SHP77 treated with DMSO at 0.1 percent for 48 hours (cell line): ENCODE results near the gene KIAA0408.
"Not testable (repeated sequence)": the region's sequence is repeated elsewhere in the genome, so short reads cannot be mapped to it uniquely, and the experiment has no call there.

Source experiments
- DNase-seq: peaks from one replicate; lab custom pipeline; 2025; lab: John Stamatoyannopoulos, UW

Gene KIAA0408

DNA sequence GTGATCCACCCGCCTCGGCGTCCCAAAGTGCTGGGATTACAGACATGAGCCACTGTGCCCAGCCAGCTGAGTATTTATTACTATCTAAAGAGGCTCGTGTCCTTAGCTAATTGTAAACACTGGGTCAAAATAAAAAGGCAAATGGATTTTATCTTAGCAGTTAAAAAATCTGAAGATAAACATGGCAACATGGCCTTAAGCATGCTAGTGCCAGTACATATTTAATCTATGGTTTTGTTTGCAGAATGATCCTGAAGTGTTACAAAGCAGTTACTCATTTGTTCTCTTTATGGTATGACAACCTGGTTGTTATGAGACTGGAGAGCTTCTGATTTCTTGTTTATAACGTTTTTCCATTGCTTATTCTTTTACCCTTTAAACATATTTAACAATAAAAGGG, 3.9 kb upstream of the KIAA0408 start:
- DNase-seq: no peak

GRCh38 chr6:127462376-127462775, 3.2 kb upstream of the KIAA0408 start:
- no peak for DNase-seq

GRCh38 chr6:127460465-127460864, 1.3 kb upstream of the KIAA0408 start:
- DNase-seq: no peak

DNA sequence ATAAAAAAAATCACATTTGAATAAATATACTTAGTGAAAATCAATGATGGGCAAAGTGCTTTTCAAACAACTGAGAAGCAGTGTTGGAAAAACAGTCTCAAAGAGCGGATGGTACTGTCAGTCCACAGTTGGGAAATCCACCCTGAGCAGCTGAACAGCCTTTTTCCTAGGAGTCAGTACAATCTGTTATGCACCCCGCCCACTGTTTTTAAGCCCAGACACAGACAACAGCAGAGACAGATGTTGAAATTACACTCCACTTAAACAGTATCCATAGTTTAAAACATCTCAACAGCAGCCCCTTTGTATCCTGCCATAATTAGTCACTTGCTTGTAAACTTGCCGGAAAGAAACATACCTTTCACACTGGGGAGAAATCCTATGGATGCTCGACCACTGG, 372 bp downstream of the KIAA0408 start:
- no peak for DNase-seq

- no peak for DNase-seq
Measured at GRCh38 chr6:127458222-127458621, 967 bp downstream of the KIAA0408 start.

GRCh38 chr6:127457456-127458064, 1.6 kb downstream of the KIAA0408 start:
- no peak for DNase-seq

DNA sequence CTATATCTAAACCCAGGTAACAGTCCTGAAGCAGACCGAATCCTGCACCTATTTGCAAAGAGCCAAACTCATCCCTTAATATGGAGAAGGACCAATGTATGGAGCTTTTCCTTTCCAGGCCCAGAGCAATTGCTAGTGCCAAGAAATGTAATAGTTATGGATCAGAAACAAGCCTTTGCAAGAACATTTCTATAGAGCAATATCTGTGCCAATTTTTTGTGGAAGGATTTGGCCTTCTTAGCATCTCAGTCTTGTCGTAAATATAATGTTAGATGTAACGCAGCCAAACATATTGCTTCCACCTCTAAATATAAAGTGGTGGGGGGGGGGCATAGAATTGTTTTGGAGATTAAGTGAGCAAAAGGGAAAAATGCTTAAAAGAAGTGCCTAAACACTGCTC, 2.7 kb downstream of the KIAA0408 start:
- DNase-seq: no peak

GRCh38 chr6:127453845-127454619, 5.2 kb downstream of the KIAA0408 start:
- DNase-seq: no peak

DNA sequence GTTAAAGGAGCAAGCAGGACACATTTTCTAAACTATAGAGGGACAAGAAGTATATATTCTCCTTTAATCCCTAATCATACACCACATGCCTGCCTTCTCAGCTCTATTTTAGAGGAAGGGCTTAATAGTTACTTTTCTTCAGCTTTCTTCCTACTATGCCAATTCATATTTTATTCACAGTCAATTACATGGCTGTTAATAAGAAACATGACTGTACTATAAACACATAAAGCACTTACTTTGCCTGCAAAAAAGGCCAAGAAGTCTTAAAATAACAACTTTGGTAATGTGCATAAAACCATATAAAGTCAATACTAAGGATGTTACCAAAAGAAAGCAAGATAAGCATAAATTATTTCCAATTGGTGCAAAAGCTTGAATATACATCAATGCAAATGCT, 6.4 kb downstream of the KIAA0408 start:
- DNase-seq: no peak

- no peak for DNase-seq
Measured at GRCh38 chr6:127451388-127451787, 7.8 kb downstream of the KIAA0408 start.

DNA sequence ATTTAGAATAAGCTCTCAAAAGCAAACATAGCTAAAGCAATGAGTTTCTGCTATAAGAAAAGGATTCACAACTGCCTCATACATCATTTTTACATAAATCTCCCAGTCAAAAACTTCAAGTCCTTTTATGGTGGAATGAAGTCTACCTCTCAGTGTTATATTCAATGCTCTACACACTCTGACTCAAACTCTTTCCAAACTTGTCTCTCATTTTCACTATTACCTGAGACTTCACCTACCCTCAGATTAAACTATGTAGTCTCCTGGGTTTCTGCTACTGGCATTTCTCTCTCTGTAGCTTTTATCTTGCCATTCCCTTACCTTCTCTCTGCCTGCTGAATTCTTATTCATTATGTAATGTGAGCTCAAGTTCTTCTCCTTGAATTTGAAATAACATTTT, 11.4 kb downstream of the KIAA0408 start:
- DNase-seq: no peak

- DNase-seq: no peak
Measured at GRCh38 chr6:127446356-127446755, 12.8 kb downstream of the KIAA0408 start.

GRCh38 chr6:127441881-127442280, 17.3 kb downstream of the KIAA0408 start:
- no peak for DNase-seq

DNA sequence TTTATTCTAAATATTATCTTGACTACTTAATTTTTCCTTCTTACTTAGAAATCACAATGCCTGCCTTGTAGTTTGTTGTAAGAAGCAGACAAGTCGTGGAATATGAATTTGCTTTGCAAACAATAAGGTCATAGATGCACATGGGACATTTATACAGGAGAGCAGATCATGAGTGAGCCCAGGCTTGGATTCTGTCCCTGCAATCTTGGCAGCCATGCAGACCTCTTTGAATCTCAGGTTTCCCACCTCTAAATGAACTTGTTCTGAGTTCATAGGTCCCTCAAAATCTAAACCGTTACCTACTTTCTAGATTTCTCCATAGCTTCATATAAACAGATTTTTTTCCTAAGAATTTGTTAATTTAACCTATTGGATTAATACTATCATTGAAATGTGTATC, 19.5 kb downstream of the KIAA0408 start:
- DNase-seq: no peak

GRCh38 chr6:127436578-127437110, 22.5 kb downstream of the KIAA0408 start:
- no peak for DNase-seq

DNA sequence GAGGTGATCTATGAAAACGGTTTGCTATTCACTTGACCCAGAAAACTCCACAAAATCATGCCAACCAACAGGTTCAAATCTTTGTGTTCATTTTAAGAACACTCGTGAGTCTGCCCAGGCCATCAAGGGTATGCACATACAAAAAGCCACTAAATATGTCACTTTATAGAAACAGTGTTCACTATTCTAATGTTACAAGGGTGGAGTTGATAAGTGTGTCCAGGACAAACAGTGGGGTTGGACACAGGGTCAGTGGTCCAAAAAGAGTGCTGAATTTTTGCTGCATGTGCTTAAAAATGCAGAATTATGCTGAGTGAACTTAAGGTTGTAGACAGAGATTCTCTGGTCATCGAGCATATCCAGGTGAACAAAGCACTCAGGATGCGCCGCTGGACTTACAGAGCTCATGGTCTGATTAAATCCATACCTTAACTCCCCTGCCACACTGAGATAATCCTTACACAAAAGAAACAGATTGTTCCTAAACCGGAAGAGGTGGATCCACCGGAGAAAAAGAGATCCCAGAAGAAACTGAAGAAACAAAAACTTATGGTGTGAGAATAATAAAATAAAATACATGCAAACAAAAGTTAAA, 23.5 kb downstream of the KIAA0408 start:
- DNase-seq: no peak

- no peak for DNase-seq
Measured at GRCh38 chr6:127434651-127435050, 24.5 kb downstream of the KIAA0408 start.

DNA sequence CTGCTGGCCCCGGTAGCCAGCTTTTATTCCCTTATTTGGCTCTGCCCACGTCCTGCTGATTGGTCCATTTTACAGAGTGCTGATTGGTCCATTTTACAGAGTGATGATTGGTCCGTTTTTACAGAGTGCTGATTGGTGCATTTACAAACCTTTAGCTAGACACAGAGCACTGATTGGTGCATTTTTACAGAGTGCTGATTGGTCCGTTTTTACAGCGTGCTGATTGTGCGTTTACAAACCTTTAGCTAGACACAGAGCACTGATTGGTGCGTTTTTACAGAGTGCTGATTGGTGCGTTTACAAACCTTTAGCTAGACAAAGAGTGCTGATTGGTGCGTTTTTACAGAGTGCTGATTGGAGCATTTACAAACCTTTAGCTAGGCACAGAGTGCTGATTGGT, 30.6 kb downstream of the KIAA0408 start:
- not testable (repeated sequence) for DNase-seq

- DNase-seq: no peak
Measured at GRCh38 chr6:127423921-127424320, 35.3 kb downstream of the KIAA0408 start.

DNA sequence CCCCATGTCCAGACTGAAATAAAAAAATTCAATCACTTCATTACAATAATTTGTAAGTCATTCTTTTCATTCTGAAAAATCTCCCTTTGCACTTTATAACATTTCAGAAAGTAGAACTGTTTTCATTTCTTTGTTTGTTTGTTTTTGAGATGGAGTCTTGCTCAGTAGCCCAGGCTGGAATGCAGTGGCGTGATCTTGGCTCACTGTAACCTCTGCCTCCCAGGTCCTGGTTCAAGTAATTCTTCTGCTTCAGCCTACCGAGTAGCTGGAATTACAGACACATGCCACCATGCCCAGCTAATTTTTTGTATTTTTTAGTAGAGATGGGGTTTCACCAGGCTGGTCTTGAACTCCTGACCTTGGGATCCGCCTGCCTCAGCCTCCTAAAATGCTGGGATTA, 38.0 kb downstream of the KIAA0408 start:
- not testable (repeated sequence) for DNase-seq

GRCh38 chr6:127420556-127420955, 38.6 kb downstream of the KIAA0408 start:
- peak; percentile 28 for DNase-seq

- no peak for DNase-seq
Measured at GRCh38 chr6:127415096-127415495, 44.1 kb downstream of the KIAA0408 start.

- DNase-seq: peak; percentile 9
Measured at GRCh38 chr6:127413123-127413522, 46.1 kb downstream of the KIAA0408 start.
